HepG2 (cell line): ENCODE measurements around the gene TFEB.

Source experiments
- LCORL ChIP-seq, 2 experiments: fragments of 450-650 bp in 1 of 2; sonication (generic) in 1 of 2; formaldehyde crosslinking in 1 of 2; IDR thresholded peaks; 2 replicates each; pipeline versions ENCODE4 v1.5.0 to v1.6.1; 2017 to 2020; ENCODE audit warnings: antibody characterized with exemption in 1 of 2, missing genetic modification reagents in 1 of 2
- ZSCAN29 ChIP-seq: sonication (generic); formaldehyde crosslinking; conservative IDR thresholded peaks from 2 replicates; pipeline ENCODE4 v1.4.0; 2020; ENCODE audit warnings: mild to moderate bottlenecking, missing genetic modification reagents

DNA sequence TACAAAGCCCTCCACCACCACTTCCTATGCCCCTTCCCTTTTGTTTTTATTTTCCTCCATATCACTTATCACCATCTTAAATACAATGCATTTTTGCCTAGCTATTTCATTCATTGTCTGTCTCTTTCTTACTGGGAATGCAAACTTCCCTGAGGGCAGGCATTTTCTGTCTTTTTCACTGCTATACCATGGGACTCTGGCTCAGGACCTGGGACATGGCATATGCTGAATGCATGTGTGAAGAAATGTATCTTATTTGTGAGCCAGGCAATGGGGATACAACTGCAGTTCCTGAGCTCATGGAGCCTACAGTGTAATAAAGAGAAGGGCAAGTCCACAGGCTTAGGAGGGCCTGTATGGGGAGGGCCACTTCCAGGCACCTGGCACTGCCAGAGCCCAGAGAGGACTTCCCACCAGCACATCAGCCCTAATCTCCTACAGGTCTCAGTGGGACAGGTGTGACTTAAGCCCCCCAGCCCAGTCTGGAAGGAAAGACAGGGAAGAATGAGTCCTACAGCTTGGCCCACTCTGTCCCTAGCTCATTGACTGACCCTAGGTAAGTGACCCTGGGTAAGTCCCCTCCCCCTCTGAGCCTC lies 43.2 kb downstream of the TFEB start:
- TF ChIP-seq LCORL (IDR thresholded peaks at IDR 0.05): no peak; the same call in 1 of the 2 replicates
- TF ChIP-seq LCORL (CRISPR knock-in tag; IDR thresholded peaks at IDR 0.05): no peak
- no peak for TF ChIP-seq ZSCAN29
